Measurements from ENCODE around the gene MAP1LC3B. TPM values are rescaled to one million over a fixed set of nuclear protein-coding genes. Genes with fewer than 3 reads are reported as not detected.

MAP1LC3B gene
- total RNA-seq, 1 donor from 2014 or later: 40.8 TPM

DNA sequence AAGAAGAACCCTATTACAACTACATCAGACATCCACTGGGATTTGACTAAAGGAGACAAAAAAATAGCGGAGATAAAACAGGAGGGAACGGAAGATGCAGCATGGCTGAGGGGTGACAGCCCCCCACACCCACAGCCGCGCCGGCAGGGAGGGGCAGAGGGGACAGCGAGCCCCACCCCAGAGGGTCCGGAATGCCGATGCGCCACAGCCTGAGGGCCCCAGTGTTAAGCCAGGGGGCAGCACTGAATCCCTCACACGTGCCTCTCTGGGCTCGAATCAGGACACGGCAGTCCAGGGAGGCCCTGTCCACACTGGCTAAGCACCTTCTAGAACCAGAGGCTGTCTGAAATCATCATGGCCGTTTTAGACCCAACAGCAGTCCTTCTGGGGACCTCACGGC, 18.8 kb downstream of the MAP1LC3B start:
- Mint-ChIP-seq H3K27ac (no peak overlapping the region), H3K4me3 (no peak overlapping the region), H3K36me3 (ENCODE audit: low read depth) (peaks cover 5% of the 10 kb centered on the region), H3K27me3 (ENCODE audit: insufficient read depth) (no peaks in the 10 kb centered on the region), H3K9me3 (no peaks in the 10 kb centered on the region), H3K4me1 (ENCODE audit: low read depth) (no peaks in the 10 kb centered on the region)
- intact Hi-C loops (cut with micrococcal nuclease): no loop called here
- no peak for DNase-seq (ENCODE audit: low spot score)

DNA sequence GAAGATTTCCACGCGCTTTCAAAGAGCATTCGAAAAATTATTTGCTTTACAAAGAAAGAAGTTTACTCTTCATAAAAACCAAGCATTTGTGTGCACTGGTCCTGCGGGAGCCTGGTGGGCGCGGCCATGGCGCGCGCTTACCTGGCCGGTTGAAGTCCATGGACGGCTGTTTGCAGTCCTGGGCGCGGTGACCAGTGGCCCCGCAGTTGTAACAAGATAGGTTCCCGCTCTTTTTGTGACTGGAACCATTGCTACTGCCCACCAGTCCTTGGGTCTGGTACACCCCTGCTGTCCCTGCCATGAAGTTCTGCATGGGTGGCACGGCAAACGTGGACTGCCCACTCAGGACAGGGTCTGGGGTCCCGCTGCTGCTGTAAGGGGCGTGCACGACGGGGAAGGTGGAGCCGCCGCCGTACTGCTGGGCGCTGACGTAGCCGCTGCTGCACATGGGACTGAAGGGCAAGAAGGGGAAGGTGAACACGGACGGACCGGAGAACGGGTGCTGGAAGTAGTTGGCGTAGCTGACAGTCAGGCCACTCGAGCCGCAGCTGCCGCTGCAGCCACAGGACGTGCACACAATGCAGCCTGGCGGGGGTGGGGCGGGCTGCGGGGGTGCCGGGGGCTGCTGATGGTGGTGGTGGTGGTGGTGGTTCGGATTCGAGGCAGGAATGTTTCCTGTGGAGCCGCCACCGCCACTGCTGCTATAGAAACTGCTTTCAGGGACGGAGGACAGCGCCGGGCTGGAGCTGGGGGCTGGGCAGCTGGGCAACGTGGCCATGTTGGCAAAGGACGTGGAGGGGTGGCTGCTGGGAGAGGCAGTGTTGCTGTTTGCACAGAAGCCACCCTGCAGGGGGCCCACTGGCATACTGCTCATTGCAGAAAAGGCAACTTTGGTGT, 19.5 kb downstream of the MAP1LC3B start:
- H3K4me3 Mint-ChIP-seq: no peak overlapping the region
- H3K27ac Mint-ChIP-seq: no peak overlapping the region
- H3K36me3 Mint-ChIP-seq (ENCODE audit: low read depth): peaks cover 3% of the 10 kb centered on the region
- DNase-seq (ENCODE audit: low spot score): no peak
- H3K27me3 Mint-ChIP-seq (ENCODE audit: insufficient read depth): no peaks in the 10 kb centered on the region
- intact Hi-C loops (cut with micrococcal nuclease): no loop called here
- H3K4me1 Mint-ChIP-seq (ENCODE audit: low read depth): no peaks in the 10 kb centered on the region
- H3K9me3 Mint-ChIP-seq: no peaks in the 10 kb centered on the region

DNA sequence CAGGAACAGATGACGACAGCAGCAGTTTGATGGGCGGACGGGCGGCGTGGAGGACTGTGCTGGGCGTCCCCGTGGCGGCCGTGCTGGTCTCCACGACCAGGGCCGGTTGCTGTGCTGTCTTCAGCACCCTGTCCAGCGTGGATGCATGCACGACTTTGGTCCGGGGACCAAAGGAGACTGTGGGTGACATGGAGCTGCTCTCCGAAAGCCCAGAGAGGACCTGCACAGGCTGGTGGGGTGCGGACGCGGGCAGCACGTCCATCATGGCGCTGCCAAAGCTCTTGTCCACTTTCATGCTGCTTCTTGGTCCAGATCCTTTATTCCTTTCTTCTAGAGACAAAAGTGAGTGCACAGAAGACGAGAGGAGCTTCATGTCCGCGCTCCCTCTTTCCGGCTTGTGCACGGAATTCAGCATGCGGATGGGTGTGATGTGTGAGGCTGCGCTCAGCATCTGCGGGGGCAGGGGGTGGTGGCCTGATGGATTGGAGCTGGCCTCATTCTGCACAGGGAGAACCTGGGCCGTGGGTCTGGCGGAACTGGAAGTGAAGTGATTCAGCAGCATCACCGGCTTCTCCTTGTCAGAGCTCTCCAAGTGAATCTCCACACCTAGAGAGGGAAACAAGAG, 20.3 kb downstream of the MAP1LC3B start:
- no peak for DNase-seq (ENCODE audit: low spot score)
- no peak overlapping the region for H3K27ac Mint-ChIP-seq
- no peaks in the 10 kb centered on the region for H3K4me1 Mint-ChIP-seq (ENCODE audit: low read depth)
- peaks cover 1% of the 10 kb centered on the region for H3K36me3 Mint-ChIP-seq (ENCODE audit: low read depth)
- no peak overlapping the region for H3K4me3 Mint-ChIP-seq
- no peaks in the 10 kb centered on the region for H3K9me3 Mint-ChIP-seq
- intact Hi-C loops (cut with micrococcal nuclease): no loop called here
- no peaks in the 10 kb centered on the region for H3K27me3 Mint-ChIP-seq (ENCODE audit: insufficient read depth)

DNA sequence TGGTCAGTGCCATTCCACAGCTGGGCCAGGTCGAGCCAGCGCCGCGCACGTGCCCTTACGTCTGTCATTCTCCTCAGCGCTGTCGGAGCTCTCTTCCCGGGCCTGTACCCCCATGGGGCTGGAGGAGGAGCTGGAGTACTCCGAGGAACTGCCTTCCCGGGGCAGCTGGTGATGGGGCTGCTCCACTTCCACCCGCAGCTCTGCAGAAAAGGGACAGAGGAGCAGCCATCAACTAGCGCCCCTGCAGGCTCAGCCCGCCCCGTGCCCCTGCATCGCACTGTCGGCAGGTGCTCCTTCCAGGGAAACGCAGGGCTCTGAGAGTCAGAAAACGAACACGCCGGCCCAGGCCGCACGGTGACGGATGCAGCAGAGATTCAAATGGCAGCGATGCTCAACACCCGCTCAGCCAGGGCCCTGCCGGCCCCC, 20.9 kb downstream of the MAP1LC3B start:
- Mint-ChIP-seq H3K9me3 (no peaks in the 10 kb centered on the region), H3K27me3 (ENCODE audit: insufficient read depth) (no peaks in the 10 kb centered on the region), H3K27ac (no peak overlapping the region), H3K4me1 (ENCODE audit: low read depth) (no peaks in the 10 kb centered on the region), H3K36me3 (ENCODE audit: low read depth) (peaks cover 1% of the 10 kb centered on the region), H3K4me3 (no peak overlapping the region)
- DNase-seq (ENCODE audit: low spot score): no peak
- intact Hi-C loops (cut with micrococcal nuclease): no loop called here

DNA sequence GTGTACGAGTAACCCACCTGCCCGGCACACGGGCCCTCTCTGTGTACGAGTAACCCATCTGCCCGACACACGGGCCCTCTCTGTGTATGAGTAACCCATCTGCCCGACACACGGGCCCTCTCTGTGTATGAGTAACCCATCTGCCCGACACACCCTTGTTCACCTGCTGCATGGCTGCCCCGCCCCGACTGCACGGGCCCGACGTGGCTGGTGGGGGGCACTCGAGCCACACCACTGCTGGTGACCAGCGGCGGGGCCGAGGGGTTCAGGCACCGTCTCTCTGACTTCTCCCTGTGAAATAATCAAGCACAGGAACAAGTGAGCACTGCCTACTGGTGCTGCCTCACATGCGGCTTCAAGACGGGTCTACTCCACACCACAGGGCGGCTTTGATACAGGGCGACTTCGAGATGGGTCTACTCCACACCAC, 22.1 kb downstream of the MAP1LC3B start:
- Mint-ChIP-seq H3K9me3 (no peaks in the 10 kb centered on the region), H3K27ac (no peak overlapping the region), H3K4me1 (ENCODE audit: low read depth) (no peaks in the 10 kb centered on the region), H3K36me3 (ENCODE audit: low read depth) (no peaks in the 10 kb centered on the region), H3K27me3 (ENCODE audit: insufficient read depth) (no peaks in the 10 kb centered on the region), H3K4me3 (no peak overlapping the region)
- intact Hi-C loops (cut with micrococcal nuclease): no loop called here
- DNase-seq (ENCODE audit: low spot score): no peak

DNA sequence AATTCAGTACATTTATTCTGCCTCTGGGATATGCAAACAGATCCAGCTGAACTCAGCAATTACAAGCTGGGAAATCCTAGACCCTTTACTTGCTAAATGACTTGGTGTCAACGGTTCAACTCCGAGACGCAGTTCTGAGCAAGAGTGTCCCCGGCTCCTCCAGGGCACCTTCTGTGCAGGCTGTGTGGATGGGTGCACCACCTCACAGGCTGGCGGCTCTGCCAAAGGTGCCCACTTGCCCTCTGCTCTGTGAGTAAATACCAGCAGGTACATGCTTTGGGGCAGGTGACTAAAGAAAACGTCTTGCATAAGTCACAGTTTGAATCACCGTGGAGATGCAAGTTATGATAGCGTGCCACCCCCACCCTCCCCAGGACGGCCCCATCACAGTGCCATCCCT, 23.3 kb downstream of the MAP1LC3B start:
- no peaks in the 10 kb centered on the region for H3K36me3 Mint-ChIP-seq (ENCODE audit: low read depth)
- intact Hi-C loops (cut with micrococcal nuclease): no loop called here
- no peaks in the 10 kb centered on the region for H3K27me3 Mint-ChIP-seq (ENCODE audit: insufficient read depth)
- H3K9me3 Mint-ChIP-seq: no peaks in the 10 kb centered on the region
- no peak overlapping the region for H3K27ac Mint-ChIP-seq
- no peak overlapping the region for H3K4me3 Mint-ChIP-seq
- no peaks in the 10 kb centered on the region for H3K4me1 Mint-ChIP-seq (ENCODE audit: low read depth)
- no peak for DNase-seq (ENCODE audit: low spot score)

DNA sequence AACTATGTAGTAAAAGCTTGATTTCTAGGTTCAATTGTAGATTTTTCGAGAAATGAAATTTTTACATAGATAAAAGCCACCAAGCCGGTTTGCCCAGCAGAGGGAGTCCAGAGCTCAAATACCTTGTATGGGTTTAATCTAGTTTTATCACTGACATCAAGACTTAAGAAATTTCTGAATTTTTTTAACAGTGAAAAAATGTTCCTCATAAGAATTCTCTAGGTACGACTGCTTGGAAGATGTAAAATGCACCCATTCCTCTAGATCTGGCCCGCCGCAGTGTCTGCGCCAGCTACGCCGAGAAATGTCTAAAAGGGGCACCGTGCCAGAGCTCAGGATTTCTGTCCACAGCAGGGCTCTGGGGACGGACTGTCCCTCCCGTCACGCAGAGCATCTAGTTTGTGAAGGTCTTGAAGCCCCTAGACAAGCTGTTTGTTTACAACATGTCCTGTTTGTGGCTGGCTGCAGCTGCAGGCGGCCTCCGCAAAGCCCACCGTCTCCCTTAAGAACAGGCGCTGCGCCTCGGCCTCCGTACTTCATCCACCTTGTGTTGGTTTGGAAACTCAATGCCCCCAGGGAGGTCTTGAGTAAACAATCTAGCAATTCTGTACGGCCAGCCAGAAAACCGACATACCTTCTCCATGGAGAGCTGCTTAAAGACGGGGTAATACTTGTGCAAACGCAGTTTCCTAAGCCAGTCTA, 24.8 kb downstream of the MAP1LC3B start:
- Mint-ChIP-seq H3K27me3 (ENCODE audit: insufficient read depth) (no peaks in the 10 kb centered on the region), H3K27ac (no peak overlapping the region), H3K9me3 (no peaks in the 10 kb centered on the region), H3K4me3 (no peak overlapping the region), H3K36me3 (ENCODE audit: low read depth) (peaks cover 3% of the 10 kb centered on the region), H3K4me1 (ENCODE audit: low read depth) (no peaks in the 10 kb centered on the region)
- no peak for DNase-seq (ENCODE audit: low spot score)
- intact Hi-C loops (cut with micrococcal nuclease): no loop called here

DNA sequence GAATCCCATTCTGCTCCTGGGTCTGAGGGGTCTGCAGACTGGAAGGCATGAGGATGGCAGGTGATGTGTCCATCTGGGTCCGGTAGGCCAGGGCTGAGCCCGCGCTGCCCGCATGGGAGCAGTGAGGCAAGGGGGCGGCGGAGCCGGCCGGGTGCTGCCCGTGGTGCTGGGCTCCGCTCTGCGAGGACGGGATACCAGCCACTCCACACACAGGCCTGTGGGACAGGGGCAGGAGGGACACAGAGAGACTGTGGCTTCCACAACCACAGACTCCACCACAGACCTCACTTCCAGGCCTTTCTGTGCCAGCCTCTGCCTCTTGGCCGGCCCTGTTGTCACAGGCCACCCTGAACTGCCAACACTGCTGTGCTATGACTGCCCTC, 25.4 kb downstream of the MAP1LC3B start:
- H3K4me1 Mint-ChIP-seq (ENCODE audit: low read depth): no peaks in the 10 kb centered on the region
- peaks cover 5% of the 10 kb centered on the region for H3K36me3 Mint-ChIP-seq (ENCODE audit: low read depth)
- no peak overlapping the region for H3K4me3 Mint-ChIP-seq
- DNase-seq (ENCODE audit: low spot score): no peak
- intact Hi-C loops (cut with micrococcal nuclease): no loop called here
- H3K27me3 Mint-ChIP-seq (ENCODE audit: insufficient read depth): no peaks in the 10 kb centered on the region
- H3K9me3 Mint-ChIP-seq: no peaks in the 10 kb centered on the region
- no peak overlapping the region for H3K27ac Mint-ChIP-seq

DNA sequence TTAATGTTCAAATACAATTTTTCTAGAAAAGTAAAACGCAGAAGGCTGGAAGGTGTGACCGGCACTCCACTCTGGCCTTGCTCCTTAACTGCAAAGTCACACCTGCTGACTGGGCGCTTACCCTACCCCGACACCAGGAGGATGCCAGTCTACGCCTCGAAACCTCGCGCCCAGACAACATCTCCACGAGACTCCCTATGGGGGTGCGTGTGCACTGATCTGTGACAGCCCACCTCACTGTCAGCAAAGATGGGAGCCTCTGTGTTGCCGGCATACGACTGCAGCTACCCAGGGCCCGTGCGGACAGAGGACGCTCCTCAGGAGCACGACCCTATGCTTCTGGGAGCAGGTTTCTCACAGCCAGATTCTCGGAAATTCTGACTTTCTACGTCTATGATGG, 26.1 kb downstream of the MAP1LC3B start:
- Mint-ChIP-seq H3K36me3 (ENCODE audit: low read depth) (peaks cover 7% of the 10 kb centered on the region), H3K27me3 (ENCODE audit: insufficient read depth) (no peaks in the 10 kb centered on the region), H3K4me3 (no peak overlapping the region), H3K9me3 (no peaks in the 10 kb centered on the region), H3K4me1 (ENCODE audit: low read depth) (no peaks in the 10 kb centered on the region), H3K27ac (no peak overlapping the region)
- DNase-seq (ENCODE audit: low spot score): no peak
- intact Hi-C loops (cut with micrococcal nuclease): no loop called here

DNA sequence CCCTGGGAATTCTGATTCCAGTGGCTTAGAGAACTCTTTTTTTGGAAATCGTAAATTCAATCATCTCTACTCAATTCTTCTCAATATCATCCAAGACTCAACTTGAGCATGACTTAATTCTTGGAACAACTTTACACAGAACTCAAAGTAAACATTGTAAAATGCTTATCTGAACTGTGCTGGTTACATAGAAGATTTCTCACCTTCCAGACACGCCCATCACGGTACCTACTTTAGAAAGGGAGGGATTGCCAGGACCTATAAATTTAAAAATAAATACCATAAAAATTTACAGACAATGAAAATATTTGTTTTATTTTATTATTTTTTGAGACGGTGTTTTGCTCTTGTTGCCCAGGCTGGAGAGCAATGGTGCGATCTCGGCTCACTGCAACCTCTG, 26.5 kb downstream of the MAP1LC3B start:
- Mint-ChIP-seq H3K36me3 (ENCODE audit: low read depth) (peaks cover 7% of the 10 kb centered on the region), H3K4me1 (ENCODE audit: low read depth) (no peaks in the 10 kb centered on the region), H3K4me3 (no peak overlapping the region), H3K27ac (no peak overlapping the region), H3K9me3 (no peaks in the 10 kb centered on the region), H3K27me3 (ENCODE audit: insufficient read depth) (no peaks in the 10 kb centered on the region)
- intact Hi-C loops (cut with micrococcal nuclease): no loop called here
- no peak for DNase-seq (ENCODE audit: low spot score)

DNA sequence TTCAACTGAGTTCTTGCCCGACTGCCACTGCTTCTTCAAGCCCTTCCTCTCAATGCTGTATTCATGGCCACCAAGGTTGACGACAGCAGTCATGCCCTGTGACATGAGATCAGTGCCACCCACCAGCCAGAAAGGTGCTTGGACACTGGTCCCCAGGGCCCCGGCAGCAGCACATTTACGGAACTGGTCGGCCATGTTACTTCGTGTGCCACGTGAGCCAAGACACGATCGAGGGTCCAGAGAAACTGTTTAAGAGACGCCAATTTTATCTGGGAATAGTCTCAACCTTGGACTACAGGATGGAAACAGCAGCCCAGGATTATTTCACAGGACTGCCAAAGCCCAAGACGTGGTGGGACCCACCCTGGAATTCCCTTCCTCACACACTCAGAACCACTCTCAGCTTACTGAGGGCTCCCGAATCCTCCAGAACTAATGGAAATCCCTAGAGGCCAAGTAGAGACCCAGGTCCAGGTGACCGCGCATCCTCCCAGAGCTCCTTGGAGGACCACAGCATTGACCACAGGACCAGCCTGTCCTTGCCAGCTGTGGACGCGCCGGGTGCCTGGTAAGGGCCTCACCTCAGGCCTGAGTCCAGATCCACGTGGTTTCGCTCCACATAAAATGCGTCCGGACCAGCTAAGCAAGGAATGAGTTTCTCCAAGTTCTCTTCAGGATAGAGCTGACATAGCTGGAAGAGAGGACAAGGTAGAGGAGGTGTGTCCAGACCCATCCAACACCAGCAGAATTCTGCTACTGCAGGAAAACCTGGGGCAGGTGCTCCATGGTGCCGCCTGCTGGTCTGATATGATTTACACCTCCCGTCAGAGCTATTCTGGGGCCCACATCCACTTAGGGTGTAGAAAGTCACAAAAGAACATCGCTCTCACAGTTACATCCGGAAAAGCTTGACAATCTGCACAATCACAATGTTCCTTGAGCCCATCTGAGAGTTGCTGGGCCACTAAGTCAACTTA, 28.2 kb downstream of the MAP1LC3B start:
- H3K36me3 Mint-ChIP-seq (ENCODE audit: low read depth): peaks cover 7% of the 10 kb centered on the region
- intact Hi-C loops (cut with micrococcal nuclease): no loop called here
- no peak overlapping the region for H3K27ac Mint-ChIP-seq

More for the DNA sequence above, 28.2 kb downstream of the MAP1LC3B start:
- Mint-ChIP-seq H3K4me3 (no peak overlapping the region), H3K27me3 (ENCODE audit: insufficient read depth) (no peaks in the 10 kb centered on the region), H3K9me3 (no peaks in the 10 kb centered on the region), H3K4me1 (ENCODE audit: low read depth) (no peaks in the 10 kb centered on the region)
- DNase-seq (ENCODE audit: low spot score): no peak

Data from activated T-helper 1 cell treated with anti-CD3 and anti-CD28 coated beads, Interleukin-12 subunit alpha, Interleukin-12 subunit beta, Interleukin-2, Interleukin-4 antibody, amounts not matched to agents 30 ng/mL and 10 ng/mL and 1 ng/mL, durations not matched to agents 14 hours and 24 hours and 36 hours (primary cell).